NCI-H1417 treated with DMSO at 0.1 percent for 48 hours (cell line): Measurements from ENCODE around the gene TACR2.

ENCODE experiments used
- DNase-seq: peaks from one replicate; lab custom pipeline; 2025; lab: John Stamatoyannopoulos, UW

Gene TACR2

GRCh38 chr10:69372126-69372980 lies 44.4 kb downstream of the TACR2 start:
- DNase-seq, result no peak

- DNase-seq, result no peak
Measured at GRCh38 chr10:69367469-69367868, 49.2 kb downstream of the TACR2 start.

GRCh38 chr10:69366738-69367137 lies 50.0 kb downstream of the TACR2 start:
- no peak for DNase-seq

GRCh38 chr10:69364232-69364940 lies 52.3 kb downstream of the TACR2 start:
- no peak for DNase-seq

GRCh38 chr10:69363666-69364065 lies 53.1 kb downstream of the TACR2 start:
- no peak for DNase-seq

GRCh38 chr10:69362471-69362954 lies 54.2 kb downstream of the TACR2 start:
- no peak for DNase-seq

GRCh38 chr10:69361303-69361614 lies 55.5 kb downstream of the TACR2 start:
- DNase-seq, result no peak

GRCh38 chr10:69360485-69361302 lies 56.0 kb downstream of the TACR2 start:
- no peak for DNase-seq

- no peak for DNase-seq
Measured at GRCh38 chr10:69359594-69359993, 57.1 kb downstream of the TACR2 start.

- DNase-seq, result no peak
Measured at GRCh38 chr10:69359148-69359547, 57.6 kb downstream of the TACR2 start.

- DNase-seq, result no peak
Measured at GRCh38 chr10:69358148-69358795, 58.4 kb downstream of the TACR2 start.

GRCh38 chr10:69356187-69356586 lies 60.5 kb downstream of the TACR2 start:
- DNase-seq, result no peak

GRCh38 chr10:69353977-69354635 lies 62.6 kb downstream of the TACR2 start:
- DNase-seq, result no peak
